ENCODE results near the gene PAPSS2.

PAPSS2 gene

GRCh38 chr10:87703771-87704170 lies 44.1 kb downstream of the PAPSS2 start:
- Histone ChIP-seq H3K4me3 (ENCODE audit: low read length) (no peak overlapping the region), H3K27me3 (ENCODE audit: control insufficient read depth, insufficient read depth, low read length) (no peaks in the 10 kb centered on the region), H3K4me1 (ENCODE audit: control insufficient read depth, insufficient read depth, low read length) (no peaks in the 10 kb centered on the region), H3K9me3 (ENCODE audit: control insufficient read depth, insufficient read depth, low read length) (no peaks in the 10 kb centered on the region), H3K36me3 (ENCODE audit: control insufficient read depth, insufficient read depth, low read length) (no peaks in the 10 kb centered on the region), H3K27ac (ENCODE audit: low read length) (no peak overlapping the region)
- no peak for DNase-seq (ENCODE audit: low read depth, low spot score)
- WGBS (ENCODE audit: insufficient coverage, insufficient read length) = no CpG with 5 or more reads among the region's 1 CpG

GRCh38 chr10:87705339-87705738 lies 45.7 kb downstream of the PAPSS2 start:
- Histone ChIP-seq H3K27me3 (ENCODE audit: control insufficient read depth, insufficient read depth, low read length) (no peaks in the 10 kb centered on the region), H3K4me1 (ENCODE audit: control insufficient read depth, insufficient read depth, low read length) (no peaks in the 10 kb centered on the region), H3K4me3 (ENCODE audit: low read length) (no peak overlapping the region), H3K27ac (ENCODE audit: low read length) (no peak overlapping the region), H3K9me3 (ENCODE audit: control insufficient read depth, insufficient read depth, low read length) (no peaks in the 10 kb centered on the region), H3K36me3 (ENCODE audit: control insufficient read depth, insufficient read depth, low read length) (0 out of 2 replicates have a peak, but pooled peaks cover 2% of the 10 kb centered on the region)
- DNase-seq (ENCODE audit: low read depth, low spot score) = no peak

- DNase-seq (ENCODE audit: low read depth, low spot score) = no peak
- no peak overlapping the region for H3K4me3 ChIP-seq (ENCODE audit: low read length)
- no CpG with 5 or more reads among the region's 4 CpGs for WGBS (ENCODE audit: insufficient coverage, insufficient read length)
- peaks cover 2% of the 10 kb centered on the region; the same call in 1 of the 2 replicates for H3K36me3 ChIP-seq (ENCODE audit: control insufficient read depth, insufficient read depth, low read length)
- H3K27me3 ChIP-seq (ENCODE audit: control insufficient read depth, insufficient read depth, low read length) = no peaks in the 10 kb centered on the region
- H3K27ac ChIP-seq (ENCODE audit: low read length) = no peak overlapping the region
- H3K4me1 ChIP-seq (ENCODE audit: control insufficient read depth, insufficient read depth, low read length) = no peaks in the 10 kb centered on the region
- H3K9me3 ChIP-seq (ENCODE audit: control insufficient read depth, insufficient read depth, low read length) = no peaks in the 10 kb centered on the region
Observed at GRCh38 chr10:87706731-87707130, 47.1 kb downstream of the PAPSS2 start.

- WGBS (ENCODE audit: insufficient coverage, insufficient read length) = no CpG with 5 or more reads among the region's 4 CpGs
- Histone ChIP-seq H3K4me3 (ENCODE audit: low read length) (no peak overlapping the region), H3K27ac (ENCODE audit: low read length) (no peak overlapping the region), H3K9me3 (ENCODE audit: control insufficient read depth, insufficient read depth, low read length) (no peaks in the 10 kb centered on the region), H3K4me1 (ENCODE audit: control insufficient read depth, insufficient read depth, low read length) (no peaks in the 10 kb centered on the region), H3K36me3 (ENCODE audit: control insufficient read depth, insufficient read depth, low read length) (peaks cover 2% of the 10 kb centered on the region; the same call in 1 of the 2 replicates), H3K27me3 (ENCODE audit: control insufficient read depth, insufficient read depth, low read length) (no peaks in the 10 kb centered on the region)
- no peak for DNase-seq (ENCODE audit: low read depth, low spot score)
Observed at GRCh38 chr10:87707254-87707653, 47.6 kb downstream of the PAPSS2 start.

- no CpG with 5 or more reads among the region's 11 CpGs for WGBS (ENCODE audit: insufficient coverage, insufficient read length)
- Histone ChIP-seq H3K27ac (ENCODE audit: low read length) (no peak overlapping the region), H3K9me3 (ENCODE audit: control insufficient read depth, insufficient read depth, low read length) (no peaks in the 10 kb centered on the region), H3K36me3 (ENCODE audit: control insufficient read depth, insufficient read depth, low read length) (peaks cover 2% of the 10 kb centered on the region; the same call in 1 of the 2 replicates), H3K4me1 (ENCODE audit: control insufficient read depth, insufficient read depth, low read length) (no peaks in the 10 kb centered on the region), H3K4me3 (ENCODE audit: low read length) (no peak overlapping the region), H3K27me3 (ENCODE audit: control insufficient read depth, insufficient read depth, low read length) (no peaks in the 10 kb centered on the region; the same call in 1 of the 2 replicates)
- no peak for DNase-seq (ENCODE audit: low read depth, low spot score)
Observed at GRCh38 chr10:87712913-87713616, 53.4 kb downstream of the PAPSS2 start.

- Histone ChIP-seq H3K36me3 (ENCODE audit: control insufficient read depth, insufficient read depth, low read length) (peaks cover 2% of the 10 kb centered on the region; the same call in 1 of the 2 replicates), H3K9me3 (ENCODE audit: control insufficient read depth, insufficient read depth, low read length) (no peaks in the 10 kb centered on the region), H3K4me1 (ENCODE audit: control insufficient read depth, insufficient read depth, low read length) (no peaks in the 10 kb centered on the region), H3K4me3 (ENCODE audit: low read length) (no peak overlapping the region), H3K27ac (ENCODE audit: low read length) (no peak overlapping the region), H3K27me3 (ENCODE audit: control insufficient read depth, insufficient read depth, low read length) (no peaks in the 10 kb centered on the region; the same call in 1 of the 2 replicates)
- no CpG with 5 or more reads among the region's 3 CpGs for WGBS (ENCODE audit: insufficient coverage, insufficient read length)
- no peak for DNase-seq (ENCODE audit: low read depth, low spot score)
Observed at GRCh38 chr10:87713707-87714106, 54.0 kb downstream of the PAPSS2 start.

- H3K36me3 ChIP-seq (ENCODE audit: control insufficient read depth, insufficient read depth, low read length) = no peaks in the 10 kb centered on the region; the same call in 1 of the 2 replicates
- no peaks in the 10 kb centered on the region for H3K4me1 ChIP-seq (ENCODE audit: control insufficient read depth, insufficient read depth, low read length)
- H3K4me3 ChIP-seq (ENCODE audit: low read length) = no peak overlapping the region
- H3K27me3 ChIP-seq (ENCODE audit: control insufficient read depth, insufficient read depth, low read length) = no peaks in the 10 kb centered on the region; the same call in 1 of the 2 replicates
- H3K27ac ChIP-seq (ENCODE audit: low read length) = no peak overlapping the region
- H3K9me3 ChIP-seq (ENCODE audit: control insufficient read depth, insufficient read depth, low read length) = no peaks in the 10 kb centered on the region
- no peak for DNase-seq (ENCODE audit: low read depth, low spot score)
- WGBS (ENCODE audit: insufficient coverage, insufficient read length) = no CpG with 5 or more reads among the region's 3 CpGs
Observed at GRCh38 chr10:87715552-87716347, 56.1 kb downstream of the PAPSS2 start.

GRCh38 chr10:87716348-87716670 lies 56.6 kb downstream of the PAPSS2 start:
- Histone ChIP-seq H3K9me3 (ENCODE audit: control insufficient read depth, insufficient read depth, low read length) (no peaks in the 10 kb centered on the region), H3K27me3 (ENCODE audit: control insufficient read depth, insufficient read depth, low read length) (no peaks in the 10 kb centered on the region; the same call in 1 of the 2 replicates), H3K4me3 (ENCODE audit: low read length) (no peak overlapping the region), H3K36me3 (ENCODE audit: control insufficient read depth, insufficient read depth, low read length) (no peaks in the 10 kb centered on the region), H3K27ac (ENCODE audit: low read length) (no peak overlapping the region), H3K4me1 (ENCODE audit: control insufficient read depth, insufficient read depth, low read length) (no peaks in the 10 kb centered on the region)
- no CpG with 5 or more reads among the region's 4 CpGs for WGBS (ENCODE audit: insufficient coverage, insufficient read length)
- DNase-seq (ENCODE audit: low read depth, low spot score) = no peak

- Histone ChIP-seq H3K9me3 (ENCODE audit: control insufficient read depth, insufficient read depth, low read length) (no peaks in the 10 kb centered on the region), H3K4me3 (ENCODE audit: low read length) (no peak overlapping the region), H3K4me1 (ENCODE audit: control insufficient read depth, insufficient read depth, low read length) (no peaks in the 10 kb centered on the region), H3K27ac (ENCODE audit: low read length) (no peak overlapping the region), H3K36me3 (ENCODE audit: control insufficient read depth, insufficient read depth, low read length) (no peaks in the 10 kb centered on the region), H3K27me3 (ENCODE audit: control insufficient read depth, insufficient read depth, low read length) (no peaks in the 10 kb centered on the region; the same call in 1 of the 2 replicates)
- DNase-seq (ENCODE audit: low read depth, low spot score) = no peak
- no CpG with 5 or more reads among the region's 1 CpG for WGBS (ENCODE audit: insufficient coverage, insufficient read length)
Observed at GRCh38 chr10:87720665-87721064, 61.0 kb downstream of the PAPSS2 start.

- Histone ChIP-seq H3K27ac (ENCODE audit: low read length) (no peak overlapping the region), H3K9me3 (ENCODE audit: control insufficient read depth, insufficient read depth, low read length) (no peaks in the 10 kb centered on the region), H3K27me3 (ENCODE audit: control insufficient read depth, insufficient read depth, low read length) (no peaks in the 10 kb centered on the region; the same call in 1 of the 2 replicates), H3K36me3 (ENCODE audit: control insufficient read depth, insufficient read depth, low read length) (no peaks in the 10 kb centered on the region), H3K4me1 (ENCODE audit: control insufficient read depth, insufficient read depth, low read length) (no peaks in the 10 kb centered on the region), H3K4me3 (ENCODE audit: low read length) (no peak overlapping the region)
- 100% methylated on average over 1 of the region's 2 CpGs for WGBS (ENCODE audit: insufficient coverage, insufficient read length)
- DNase-seq (ENCODE audit: low read depth, low spot score) = no peak
Observed at GRCh38 chr10:87721781-87722180, 62.1 kb downstream of the PAPSS2 start.

All from iPS DF 6.9 (cell line).